ENCODE data around the gene CNTN4.

- TF ChIP-seq POLR2AphosphoS5 (IDR thresholded peaks at IDR 0.05; ENCODE audit: low read depth) (no peak), CTCF (IDR thresholded peaks at IDR 0.05; ENCODE audit: insufficient read depth, low read length) (no peak), REST (IDR thresholded peaks at IDR 0.05; ENCODE audit: insufficient replicate concordance, low read depth) (no peak), GABPA (IDR thresholded peaks at IDR 0.05; ENCODE audit: low read depth) (no peak), SPI1 (IDR thresholded peaks at IDR 0.05; ENCODE audit: borderline replicate concordance, low read depth) (no peak)
Observed at GRCh38 chr3:2958551-2958950, 859.9 kb downstream of the CNTN4 start.
